MM.1S (cell line): ENCODE data around the gene BCAS3.

ENCODE experiments used
- EZH2 ChIP-seq: fragments of 300-600 bp; sonication (generic); optimal IDR thresholded peaks from 2 replicates; pipeline ENCODE3; 2017; ENCODE audit warnings: low read depth, mild to moderate bottlenecking, antibody characterized with exemption, low read length, mixed read lengths
- TF ChIP-seq, protein P1 (sequence below): fragments of 300-600 bp; sonication (generic); IDR thresholded peaks from 2 replicates; pipeline ENCODE4 v1.5.1; 2016; ENCODE audit warnings: antibody characterized with exemption, low read length, mixed read lengths

- TF ChIP-seq EZH2, result no peak
- TF ChIP-seq, protein P1, sequence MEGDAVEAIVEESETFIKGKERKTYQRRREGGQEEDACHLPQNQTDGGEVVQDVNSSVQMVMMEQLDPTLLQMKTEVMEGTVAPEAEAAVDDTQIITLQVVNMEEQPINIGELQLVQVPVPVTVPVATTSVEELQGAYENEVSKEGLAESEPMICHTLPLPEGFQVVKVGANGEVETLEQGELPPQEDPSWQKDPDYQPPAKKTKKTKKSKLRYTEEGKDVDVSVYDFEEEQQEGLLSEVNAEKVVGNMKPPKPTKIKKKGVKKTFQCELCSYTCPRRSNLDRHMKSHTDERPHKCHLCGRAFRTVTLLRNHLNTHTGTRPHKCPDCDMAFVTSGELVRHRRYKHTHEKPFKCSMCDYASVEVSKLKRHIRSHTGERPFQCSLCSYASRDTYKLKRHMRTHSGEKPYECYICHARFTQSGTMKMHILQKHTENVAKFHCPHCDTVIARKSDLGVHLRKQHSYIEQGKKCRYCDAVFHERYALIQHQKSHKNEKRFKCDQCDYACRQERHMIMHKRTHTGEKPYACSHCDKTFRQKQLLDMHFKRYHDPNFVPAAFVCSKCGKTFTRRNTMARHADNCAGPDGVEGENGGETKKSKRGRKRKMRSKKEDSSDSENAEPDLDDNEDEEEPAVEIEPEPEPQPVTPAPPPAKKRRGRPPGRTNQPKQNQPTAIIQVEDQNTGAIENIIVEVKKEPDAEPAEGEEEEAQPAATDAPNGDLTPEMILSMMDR, result no peak
These were observed 522.0 kb downstream of the BCAS3 start for GRCh38 chr17:61199431-61200338.
